ENCODE results near the gene CHST11. TPM values are rescaled to one million over a fixed set of nuclear protein-coding genes. Genes with fewer than 3 reads are reported as not detected.
A peak's percentile ranks its signal among the peaks of the same experiment; 100 is the strongest.

The CHST11 gene
- total and polyA plus RNA-seq, 10 donors, result 5.2 to 65.1 (median 48.4) TPM

- no peak for DNase-seq
- 61 to 83% (median 67%) methylated on average over 10 of the region's 10 CpGs for WGBS, 5 donors
- Histone ChIP-seq H3K9me3 (no peaks in the 10 kb centered on the region), H3K4me1 (peaks cover 0 to 78% (median 24%) of the 10 kb centered on the region in 6 donors), H3K36me3 (peaks cover 0 to 10% (median 0%) of the 10 kb centered on the region in 6 donors), H3K27me3 (replicated peaks in 1 of 7) (no peaks in the 10 kb centered on the region), H3K4me3 (peak overlapping the region in 1 of 8 donors; percentile 27), H3K27ac (peak overlapping the region in 7 of 8 donors; percentile 15 to 73 (median 36))
- TF ChIP-seq POLR2A (IDR thresholded peaks at IDR 0.05) (no peak), POLR2AphosphoS5 (IDR thresholded peaks at IDR 0.05) (no peak), CTCF (IDR thresholded peaks at IDR 0.05 in 8 of 11, conservative IDR thresholded peaks at IDR 0.05 in 3 of 11) (no peak)
- intact Hi-C loops (cut with DNase I; ENCODE audit: low total_unique reads), result no loop called here
These were observed 271.1 kb downstream of the CHST11 start for GRCh38 chr12:104727726-104728465.

GRCh38 chr12:104729091-104729490, 272.3 kb downstream of the CHST11 start:
- DNase-seq, result no peak
- no peak overlapping the region for H3K4me3 ChIP-seq
- H3K27ac ChIP-seq, result peak overlapping the region in 2 of 8 donors; percentile 69 to 73
- TF ChIP-seq POLR2A (IDR thresholded peaks at IDR 0.05), result no peak
- no peak for TF ChIP-seq CTCF (IDR thresholded peaks at IDR 0.05 in 8 of 11, conservative IDR thresholded peaks at IDR 0.05 in 3 of 11)
- no peak for TF ChIP-seq POLR2AphosphoS5 (IDR thresholded peaks at IDR 0.05)
- H3K36me3 ChIP-seq, result peaks cover 0 to 10% (median 0%) of the 10 kb centered on the region in 6 donors
- peaks cover 0 to 83% (median 23%) of the 10 kb centered on the region in 6 donors for H3K4me1 ChIP-seq
- H3K27me3 ChIP-seq (replicated peaks in 1 of 7), result no peaks in the 10 kb centered on the region
- intact Hi-C loops (cut with DNase I; ENCODE audit: low total_unique reads), result no loop called here
- H3K9me3 ChIP-seq, result no peaks in the 10 kb centered on the region
- WGBS, 5 donors, result 13 to 52% (median 23%) methylated on average over 1 of the region's 1 CpG

- Histone ChIP-seq H3K4me1 (peaks cover 0 to 89% (median 25%) of the 10 kb centered on the region in 6 donors), H3K9me3 (no peaks in the 10 kb centered on the region), H3K27me3 (replicated peaks in 1 of 7) (no peaks in the 10 kb centered on the region), H3K36me3 (peaks cover 0 to 10% (median 0%) of the 10 kb centered on the region in 6 donors), H3K27ac (no peak overlapping the region), H3K4me3 (no peak overlapping the region)
- peak; percentile 59 for DNase-seq
- intact Hi-C loops (cut with DNase I; ENCODE audit: low total_unique reads), result no loop called here
- WGBS, 5 donors, result 80 to 92% (median 88%) methylated on average over 18 to 19 of the region's 19 CpGs
- TF ChIP-seq POLR2AphosphoS5 (IDR thresholded peaks at IDR 0.05), result peak in 2 of 3 donors; percentile 13 to 44
- TF ChIP-seq CTCF (IDR thresholded peaks at IDR 0.05 in 8 of 11, conservative IDR thresholded peaks at IDR 0.05 in 3 of 11), result no peak
These were observed 273.1 kb downstream of the CHST11 start for GRCh38 chr12:104729610-104730446.

GRCh38 chr12:104730763-104731162, 274.0 kb downstream of the CHST11 start:
- Histone ChIP-seq H3K4me3 (no peak overlapping the region), H3K27ac (no peak overlapping the region), H3K36me3 (peaks cover 0 to 10% (median 0%) of the 10 kb centered on the region in 6 donors), H3K4me1 (peaks cover 0 to 93% (median 30%) of the 10 kb centered on the region in 6 donors), H3K9me3 (no peaks in the 10 kb centered on the region), H3K27me3 (replicated peaks in 1 of 7) (no peaks in the 10 kb centered on the region)
- WGBS, 5 donors, result 76 to 86% (median 82%) methylated on average over 4 of the region's 4 CpGs
- intact Hi-C loops (cut with DNase I; ENCODE audit: low total_unique reads), result no loop called here
- TF ChIP-seq POLR2A (IDR thresholded peaks at IDR 0.05), result no peak
- peak in 2 of 3 donors; percentile 30 to 37 for TF ChIP-seq POLR2AphosphoS5 (IDR thresholded peaks at IDR 0.05)
- peak; percentile 27 for DNase-seq

All from spleen (tissue), 11 donors.